Measurements from ENCODE around the gene CFAP97D2.
A peak's percentile ranks its signal among the peaks of the same experiment; 100 is the strongest.
"Not testable (repeated sequence)": the region's sequence is repeated elsewhere in the genome, so short reads cannot be mapped to it uniquely, and the experiment has no call there.

CFAP97D2 gene

DNA sequence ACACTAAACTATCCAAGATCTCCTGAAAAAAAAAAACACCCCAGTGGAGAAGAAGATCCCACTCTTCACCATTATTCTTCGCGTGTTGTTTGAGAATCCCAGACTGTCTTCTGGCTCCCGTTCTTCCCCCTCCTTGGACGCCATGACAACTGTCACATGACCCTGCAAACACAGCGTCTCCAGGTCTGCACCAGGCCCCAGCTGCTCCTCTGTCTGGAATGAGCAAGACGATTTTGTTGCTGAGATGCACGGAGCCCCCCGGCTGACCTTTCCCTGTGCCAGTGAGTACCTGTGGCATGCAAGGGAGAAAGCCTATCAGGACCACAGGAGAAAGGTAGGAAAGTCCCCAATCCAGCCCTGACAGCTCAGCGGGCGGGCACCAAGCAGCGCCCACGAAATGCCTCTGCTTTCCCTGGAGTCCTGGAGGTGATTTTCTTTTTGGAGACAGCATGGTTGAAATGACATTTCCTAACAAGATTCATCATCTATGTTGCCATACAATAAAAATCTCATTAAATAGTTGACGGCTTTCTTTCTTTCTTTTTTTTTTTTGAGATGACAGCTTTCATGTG, at the start of gene CFAP97D2:
TSS of gene CFAP97D2 (plus strand) at position 171 of the 572 bp plus-strand sequence. CDS start at position 245, 74 bp downstream.
- no peak for DNase-seq (ENCODE audit: low spot score)

DNA sequence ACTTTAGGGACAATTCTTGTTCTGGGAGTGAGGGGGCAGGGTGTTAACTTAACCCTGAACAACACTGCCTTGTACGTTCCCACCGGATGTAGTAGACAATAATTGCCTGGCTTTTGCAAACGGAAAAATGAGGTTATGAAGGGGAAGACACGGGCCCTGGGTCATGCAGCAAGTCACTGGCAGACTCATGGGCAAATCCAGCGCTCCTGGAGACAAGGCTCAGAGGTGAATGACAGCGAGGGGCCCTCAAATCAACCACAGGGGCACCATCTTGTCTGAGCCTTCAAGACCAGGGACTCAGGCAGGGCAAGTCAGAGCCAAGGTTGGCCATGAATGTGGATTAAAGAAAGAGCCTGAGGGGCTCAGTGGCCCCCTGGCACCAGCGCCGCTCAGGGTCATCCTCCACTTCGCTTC, 49.4 kb upstream of the CFAP97D2 start:
- no peak for DNase-seq (ENCODE audit: low spot score)

DNA sequence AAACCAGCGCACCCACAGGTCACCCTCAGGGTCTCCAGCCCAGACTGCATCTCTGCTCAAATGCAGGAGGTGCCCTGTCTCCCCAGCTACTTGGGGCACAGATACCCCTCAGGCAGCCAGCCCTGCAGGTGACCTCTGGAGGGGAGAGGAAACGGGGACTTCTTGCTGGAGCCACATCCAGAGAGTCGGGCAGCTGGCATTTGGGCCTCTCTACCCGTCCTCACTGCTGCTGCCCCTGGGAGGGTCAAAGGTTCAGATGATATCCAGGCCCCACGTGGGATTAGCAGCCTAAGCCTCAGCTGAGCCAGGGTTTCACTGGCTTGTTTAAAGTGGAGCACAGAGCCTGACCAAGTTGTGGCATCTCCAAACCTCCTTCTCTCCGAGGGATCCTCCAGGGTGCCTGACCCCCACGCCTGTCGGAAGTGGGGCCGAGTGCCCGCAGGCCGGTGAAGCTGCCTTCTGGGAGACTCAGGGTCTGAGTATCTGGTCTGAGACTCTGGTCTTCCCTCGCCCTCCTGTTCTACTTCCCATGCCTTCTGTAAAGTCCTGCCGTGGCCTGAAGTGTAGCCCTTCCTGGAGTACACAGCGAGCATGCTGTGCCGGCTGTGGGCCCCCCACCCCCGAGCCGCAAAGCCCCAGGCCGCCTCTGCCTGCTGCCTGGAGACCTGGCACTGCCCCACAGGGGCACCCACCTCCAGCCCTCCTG, 48.8 kb upstream of the CFAP97D2 start:
- DNase-seq (ENCODE audit: low spot score), result no peak

DNA sequence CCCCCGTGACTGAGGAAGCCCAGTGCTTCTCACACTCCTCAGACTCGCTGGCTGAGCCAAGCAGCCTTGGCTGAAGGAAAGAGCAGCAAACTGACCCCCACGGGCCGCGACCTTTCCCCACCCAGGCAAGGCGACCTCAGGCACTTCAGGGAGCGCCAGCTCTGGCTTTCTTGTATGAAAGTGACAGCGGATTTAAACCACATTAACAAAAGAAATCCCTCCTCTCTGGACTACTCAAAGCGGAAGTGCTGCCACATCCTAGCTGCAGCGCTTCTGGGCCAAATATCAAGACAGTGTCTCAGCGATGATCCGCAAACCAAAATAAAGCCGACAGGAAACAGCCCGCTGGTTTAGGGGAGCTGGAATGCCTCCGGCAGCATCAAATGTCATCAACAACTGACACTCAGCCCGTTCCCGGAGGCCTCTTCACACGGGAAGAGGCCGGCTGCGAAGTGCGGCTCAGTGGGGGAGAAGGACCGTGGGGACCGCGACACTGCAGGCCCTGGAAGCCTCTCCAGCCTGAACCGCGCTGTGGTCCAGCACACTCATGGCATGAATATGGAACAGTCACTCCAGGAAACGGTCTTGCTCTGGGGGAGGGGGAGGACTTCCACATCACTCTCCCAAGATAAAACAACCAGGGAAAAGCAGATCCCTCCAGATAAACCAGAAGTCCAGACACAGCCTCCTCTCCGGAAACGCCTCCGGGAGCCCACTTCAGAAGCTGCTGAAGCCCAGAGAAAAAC, 48.0 kb upstream of the CFAP97D2 start:
- peak; percentile 53 for DNase-seq (ENCODE audit: low spot score)

DNA sequence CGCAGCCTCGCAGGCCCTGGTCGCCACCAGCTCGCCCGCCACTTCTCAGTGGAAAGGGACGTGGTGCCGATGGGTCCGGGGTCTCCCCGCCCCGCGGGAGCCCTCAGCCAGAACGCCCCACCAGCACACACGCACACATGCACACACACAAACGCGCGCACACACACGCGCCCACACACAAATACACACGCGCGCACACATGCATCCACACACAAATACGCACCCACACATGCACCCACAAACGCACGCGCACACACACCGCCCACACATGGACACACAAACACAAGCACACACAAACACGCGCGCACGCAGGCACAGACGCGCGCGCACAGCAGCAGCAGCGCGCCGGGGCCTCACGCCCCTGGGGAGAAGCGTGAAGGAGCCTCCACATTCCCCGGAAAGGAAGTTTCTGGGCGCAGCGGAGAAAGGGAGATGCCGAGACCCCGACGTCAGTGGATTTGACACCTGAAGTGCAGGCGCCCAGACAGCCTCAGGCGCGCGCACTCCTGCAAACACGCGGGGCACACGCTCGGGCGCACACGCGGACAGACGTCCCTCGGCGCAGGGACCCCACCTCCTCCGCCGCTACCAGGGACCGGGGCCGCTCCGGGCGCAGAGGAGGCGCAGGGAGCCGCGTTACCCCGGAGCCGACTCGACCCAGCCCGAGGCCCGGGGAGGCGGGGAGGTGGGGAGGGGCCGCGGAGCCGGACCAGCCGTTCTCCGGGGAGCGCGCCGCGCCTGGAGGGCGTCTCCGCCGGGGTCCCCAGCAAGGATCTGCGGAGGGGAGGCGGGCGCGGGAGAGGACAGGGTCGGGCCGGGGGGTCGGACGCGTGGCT, 47.3 kb upstream of the CFAP97D2 start:
- DNase-seq (ENCODE audit: low spot score), result no peak

DNA sequence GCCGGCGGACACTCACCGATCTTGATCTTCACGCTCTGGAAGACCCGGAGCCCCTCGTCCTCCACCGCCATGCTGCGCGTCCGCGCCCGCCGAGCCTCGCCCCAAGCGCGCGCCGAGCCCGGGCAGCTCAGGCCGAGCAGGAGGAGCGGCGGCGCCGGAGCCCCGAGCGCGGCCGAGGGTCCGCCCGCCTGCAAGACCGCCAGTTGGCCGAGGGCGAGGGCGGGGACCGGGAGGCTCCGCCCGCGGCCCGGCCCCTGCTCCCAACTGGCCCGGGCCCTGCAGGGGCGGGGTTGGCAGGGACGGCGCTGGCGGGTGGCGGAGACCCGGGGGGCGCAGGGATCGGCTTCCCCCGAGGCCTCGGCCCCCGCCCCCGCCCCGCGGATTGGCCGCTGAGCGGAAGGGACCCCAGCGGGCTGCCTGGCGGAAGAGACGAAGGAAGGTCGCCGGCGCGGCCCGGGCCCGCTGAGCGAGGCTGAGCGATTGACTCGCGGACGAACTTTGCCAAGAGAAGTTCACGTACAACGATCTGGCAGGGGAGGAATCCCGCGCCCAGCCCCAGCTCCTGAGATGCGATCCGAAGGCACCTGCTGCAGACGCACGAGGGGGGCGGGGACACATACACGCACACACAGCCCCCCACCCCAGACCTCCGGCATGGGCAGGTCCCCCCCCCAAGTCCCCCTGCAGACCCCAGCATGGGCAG, 46.5 kb upstream of the CFAP97D2 start, which contains the start of gene RASA3:
TSS of gene RASA3 (minus strand) at position 205 of the 703 bp plus-strand sequence. CDS start at position 71, 134 bp downstream.
- peak; percentile 72 for DNase-seq (ENCODE audit: low spot score)

DNA sequence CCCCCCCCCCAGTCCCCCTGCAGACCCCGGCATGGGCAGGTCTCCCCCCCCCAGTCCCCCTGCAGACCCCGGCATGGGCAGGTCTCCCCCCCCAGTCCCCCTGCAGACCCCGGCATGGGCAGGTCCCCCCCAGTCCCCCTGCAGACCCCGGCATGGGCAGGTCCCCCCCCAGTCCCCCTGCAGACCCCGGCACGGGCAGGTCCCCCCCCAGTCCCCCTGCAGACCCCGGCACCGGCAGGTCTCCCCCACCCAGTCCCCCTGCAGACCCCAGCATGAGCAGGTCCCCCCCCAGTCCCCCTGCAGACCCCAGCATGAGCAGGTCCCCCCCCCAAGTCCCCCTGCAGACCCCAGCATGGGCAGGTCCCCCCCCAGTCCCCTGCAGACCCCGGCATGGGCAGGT, 45.9 kb upstream of the CFAP97D2 start:
- not testable (repeated sequence) for DNase-seq (ENCODE audit: low spot score)

DNA sequence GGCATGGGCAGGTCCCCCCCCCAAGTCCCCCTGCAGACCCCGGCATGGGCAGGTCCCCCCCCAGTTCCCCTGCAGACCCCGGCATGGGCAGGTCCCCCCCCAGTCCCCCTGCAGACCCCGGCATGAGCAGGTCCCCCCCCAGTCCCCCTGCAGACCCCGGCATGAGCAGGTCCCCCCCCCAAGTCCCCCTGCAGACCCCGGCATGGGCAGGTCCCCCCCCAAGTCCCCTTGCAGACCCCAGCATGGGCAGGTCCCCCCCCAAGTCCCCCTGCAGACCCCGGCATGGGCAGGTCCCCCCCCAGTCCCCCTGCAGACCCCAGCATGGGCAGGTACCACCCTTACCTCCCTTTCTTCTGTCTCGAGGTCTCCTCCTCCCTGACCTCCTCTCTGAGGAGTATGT, 45.5 kb upstream of the CFAP97D2 start:
- DNase-seq (ENCODE audit: low spot score), result not testable (repeated sequence)

DNA sequence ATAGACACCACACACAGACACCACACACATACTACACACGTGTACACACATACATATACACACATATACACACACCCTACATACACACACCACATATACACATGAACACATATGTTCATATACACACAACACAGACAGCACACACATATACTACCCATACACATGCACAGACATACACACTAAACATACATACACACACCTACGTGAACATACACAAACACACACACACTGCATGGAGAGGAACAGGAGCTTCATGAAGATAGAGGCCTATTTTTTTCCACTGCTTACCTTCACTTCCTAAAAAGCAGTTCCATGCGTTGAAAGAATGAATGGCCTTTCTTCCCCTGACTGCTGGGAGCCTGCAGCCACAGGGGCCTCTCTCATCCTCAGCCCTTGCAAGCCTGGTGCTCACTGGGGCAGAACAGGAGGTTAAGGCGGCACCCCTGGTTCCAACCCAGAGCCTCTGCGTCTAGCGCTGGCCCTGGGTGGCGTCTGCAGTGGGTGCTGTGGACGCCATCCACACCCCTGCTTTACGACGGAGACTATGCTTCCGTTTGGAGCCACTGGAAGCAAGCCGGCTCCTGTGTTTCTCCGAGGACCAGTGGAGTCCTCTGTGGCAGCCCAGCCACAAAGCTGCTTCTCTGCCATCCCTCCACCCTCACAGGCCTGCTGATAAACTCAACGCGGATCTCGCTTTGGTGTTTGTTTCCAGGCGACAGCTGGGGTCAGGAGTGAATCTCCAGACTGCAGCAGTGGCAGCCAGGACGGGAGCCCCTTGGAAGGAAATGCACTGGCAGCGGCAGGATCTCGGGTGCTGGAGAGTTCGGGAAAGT, 44.7 kb upstream of the CFAP97D2 start:
- peak; percentile 56 for DNase-seq (ENCODE audit: low spot score)

DNA sequence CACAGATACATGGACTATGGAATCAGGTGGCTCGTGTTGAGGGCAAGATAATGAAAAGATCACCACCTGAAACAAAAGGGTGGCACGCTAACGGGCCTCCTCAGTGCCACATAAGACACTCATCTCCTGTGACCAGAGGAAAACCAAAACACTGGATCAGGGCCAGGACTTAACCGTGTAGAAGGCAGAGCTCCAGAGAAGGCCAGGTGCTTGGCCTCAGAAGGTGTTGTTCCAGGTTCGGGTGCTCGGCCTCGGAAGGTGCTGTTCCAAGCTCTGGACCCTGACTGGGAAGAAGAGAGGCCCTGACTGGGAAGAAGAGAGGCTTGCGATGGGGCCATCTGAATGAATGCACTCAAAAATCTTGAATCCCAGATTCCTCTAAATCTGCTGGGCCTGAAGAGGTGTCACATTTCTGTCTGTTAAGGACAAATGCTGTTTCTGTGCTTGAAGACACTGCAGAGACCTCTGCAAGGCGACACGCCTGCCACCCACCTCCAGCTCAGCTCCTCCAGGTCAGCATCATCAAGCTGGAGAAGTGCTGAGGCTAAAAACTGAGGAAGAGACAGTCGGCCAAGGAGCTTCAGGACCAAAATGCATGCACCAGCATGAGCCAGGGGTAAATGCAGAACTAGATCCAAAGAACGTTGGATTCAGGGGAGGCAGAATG, 44.0 kb upstream of the CFAP97D2 start:
- DNase-seq (ENCODE audit: low spot score), result peak; percentile 46

DNA sequence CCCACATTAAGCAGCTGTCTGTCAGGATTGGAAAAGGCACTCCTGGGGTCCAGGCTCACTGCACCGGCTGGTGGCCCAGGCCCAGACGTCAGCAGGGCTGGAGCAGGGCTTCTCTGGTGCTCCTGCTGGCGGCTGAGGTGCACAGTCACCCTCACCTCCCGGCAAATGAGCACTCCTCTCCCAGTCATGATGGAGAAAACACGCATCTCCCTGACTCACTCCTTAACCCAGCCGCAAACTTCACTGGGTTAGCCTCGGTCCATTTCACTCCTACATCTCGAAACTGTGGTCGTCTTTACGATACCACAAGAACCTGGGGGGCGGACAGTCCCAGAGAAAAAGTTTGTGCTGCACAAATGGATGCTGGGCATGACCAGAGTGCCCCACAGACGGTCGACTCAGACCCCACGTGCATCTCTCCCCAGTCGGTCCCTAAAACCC, 43.3 kb upstream of the CFAP97D2 start:
- peak; percentile 35 for DNase-seq (ENCODE audit: low spot score)

DNA sequence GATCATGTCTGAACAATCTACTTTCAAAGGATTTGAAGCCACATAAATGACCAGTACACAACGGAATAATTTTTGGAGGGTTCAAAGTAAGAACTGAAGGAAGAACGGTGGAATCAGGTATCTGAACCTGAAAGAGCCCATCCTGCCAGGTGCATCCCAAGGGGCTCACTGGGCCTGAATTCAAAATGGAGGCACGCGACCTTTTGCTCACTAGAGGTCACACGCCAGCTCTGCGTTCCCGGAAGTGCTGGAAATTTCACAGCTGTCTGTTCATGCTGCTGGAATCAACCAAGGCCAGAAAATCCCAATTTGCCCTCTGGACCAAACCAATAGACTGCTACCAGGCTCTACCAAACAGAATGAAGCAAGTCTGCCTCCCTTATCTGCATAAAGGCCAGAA, 42.5 kb upstream of the CFAP97D2 start:
- DNase-seq (ENCODE audit: low spot score), result no peak

DNA sequence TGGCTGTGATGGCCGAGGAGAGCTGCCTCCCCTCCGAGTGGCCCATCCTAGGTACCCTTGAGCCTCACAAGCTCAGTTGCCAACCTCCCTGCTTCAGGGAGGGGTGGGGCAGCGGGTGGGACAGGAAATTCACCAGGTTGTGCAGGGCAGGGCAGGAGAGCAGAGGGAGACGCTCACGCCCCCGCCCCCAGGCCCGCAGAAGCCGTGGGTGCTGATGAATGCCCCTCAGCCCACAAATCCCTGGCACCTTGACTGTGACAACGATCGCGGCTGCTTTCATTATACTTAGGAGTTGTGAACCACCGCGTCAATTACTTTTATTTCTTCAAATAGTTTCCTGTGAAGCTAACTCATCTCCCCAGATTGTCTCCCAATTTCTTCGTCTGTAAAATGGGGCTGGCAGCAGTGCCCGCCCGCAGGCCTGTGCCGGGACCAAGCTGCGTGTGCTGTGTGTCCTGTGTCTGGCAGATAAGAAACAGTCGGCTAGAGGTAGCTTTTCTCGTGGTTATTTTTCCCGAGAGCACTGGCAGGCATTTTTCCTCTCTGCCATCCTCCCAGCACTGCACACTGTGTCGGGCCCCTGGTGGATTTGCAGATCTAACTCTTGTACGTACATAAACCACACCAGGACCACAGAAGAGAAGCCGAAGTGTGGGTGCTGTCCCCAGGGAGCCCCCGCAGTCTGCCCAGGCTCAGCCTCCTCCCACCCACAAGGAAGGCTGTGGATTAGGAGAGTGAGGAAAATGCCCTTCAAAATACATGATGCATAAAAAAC, 38.7 kb upstream of the CFAP97D2 start:
- no peak for DNase-seq (ENCODE audit: low spot score)

DNA sequence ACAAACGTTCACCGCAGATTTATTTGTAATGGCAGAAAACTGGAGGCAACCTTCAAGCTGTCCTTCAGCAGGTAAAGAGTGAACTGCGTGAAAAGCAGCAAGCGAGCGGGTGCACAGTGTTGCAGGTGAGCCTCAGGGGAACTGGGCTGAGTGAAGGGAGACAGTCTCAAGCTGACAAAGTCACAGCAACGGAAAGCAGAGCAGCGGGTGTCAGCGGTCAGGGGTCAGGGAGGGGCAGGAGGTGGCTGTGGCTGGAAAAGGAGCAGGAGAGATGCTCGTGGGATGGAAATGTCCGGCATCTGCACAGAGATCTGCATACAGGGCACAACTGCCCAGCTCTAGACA, 38.2 kb upstream of the CFAP97D2 start:
- DNase-seq (ENCODE audit: low spot score), result no peak

DNA sequence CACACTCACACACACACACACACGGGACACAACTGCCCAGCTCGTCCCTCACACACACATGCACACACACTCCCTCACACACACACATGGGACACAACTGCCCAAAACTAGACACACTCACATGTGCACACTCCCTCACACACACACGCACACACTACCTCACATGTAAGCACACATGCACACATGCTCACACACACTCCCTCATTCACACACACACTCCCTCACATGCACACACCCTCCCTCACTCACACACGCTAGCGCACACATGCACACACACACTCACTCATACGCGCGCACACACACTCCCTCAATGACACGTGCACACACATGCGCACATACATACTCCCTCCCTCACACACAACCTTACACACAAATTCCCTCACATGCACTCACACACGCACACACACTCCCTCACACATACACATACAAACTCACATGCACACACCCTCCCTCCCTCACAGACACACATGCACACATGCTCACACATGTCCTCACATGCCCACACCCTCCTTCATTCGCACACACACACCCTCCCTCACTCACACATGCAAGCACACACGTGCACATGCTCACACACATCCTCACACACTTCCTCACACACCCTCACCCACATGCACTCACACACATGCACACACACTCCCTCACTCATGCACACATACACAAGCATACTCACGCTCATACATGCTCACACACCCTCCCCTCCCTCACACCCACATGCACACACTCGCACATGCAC, 37.6 kb upstream of the CFAP97D2 start:
- DNase-seq (ENCODE audit: low spot score), result no peak

DNA sequence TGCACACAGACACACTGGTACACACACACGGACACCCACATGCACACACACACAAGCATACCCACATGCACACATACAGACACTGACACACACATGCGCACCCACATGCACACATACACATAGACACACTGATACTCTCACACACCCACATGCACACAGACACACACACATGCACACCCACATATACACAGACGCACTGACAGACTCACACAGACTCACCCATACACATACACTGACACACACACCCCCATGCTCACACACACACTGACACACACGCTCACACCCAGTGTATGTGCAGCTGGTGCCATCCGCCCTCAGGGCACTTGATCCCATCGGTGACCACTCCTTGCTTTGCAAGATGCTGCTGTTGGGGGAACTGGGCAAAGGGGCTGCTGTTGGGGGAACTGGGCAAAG, 36.9 kb upstream of the CFAP97D2 start:
- DNase-seq (ENCODE audit: low spot score), result no peak

DNA sequence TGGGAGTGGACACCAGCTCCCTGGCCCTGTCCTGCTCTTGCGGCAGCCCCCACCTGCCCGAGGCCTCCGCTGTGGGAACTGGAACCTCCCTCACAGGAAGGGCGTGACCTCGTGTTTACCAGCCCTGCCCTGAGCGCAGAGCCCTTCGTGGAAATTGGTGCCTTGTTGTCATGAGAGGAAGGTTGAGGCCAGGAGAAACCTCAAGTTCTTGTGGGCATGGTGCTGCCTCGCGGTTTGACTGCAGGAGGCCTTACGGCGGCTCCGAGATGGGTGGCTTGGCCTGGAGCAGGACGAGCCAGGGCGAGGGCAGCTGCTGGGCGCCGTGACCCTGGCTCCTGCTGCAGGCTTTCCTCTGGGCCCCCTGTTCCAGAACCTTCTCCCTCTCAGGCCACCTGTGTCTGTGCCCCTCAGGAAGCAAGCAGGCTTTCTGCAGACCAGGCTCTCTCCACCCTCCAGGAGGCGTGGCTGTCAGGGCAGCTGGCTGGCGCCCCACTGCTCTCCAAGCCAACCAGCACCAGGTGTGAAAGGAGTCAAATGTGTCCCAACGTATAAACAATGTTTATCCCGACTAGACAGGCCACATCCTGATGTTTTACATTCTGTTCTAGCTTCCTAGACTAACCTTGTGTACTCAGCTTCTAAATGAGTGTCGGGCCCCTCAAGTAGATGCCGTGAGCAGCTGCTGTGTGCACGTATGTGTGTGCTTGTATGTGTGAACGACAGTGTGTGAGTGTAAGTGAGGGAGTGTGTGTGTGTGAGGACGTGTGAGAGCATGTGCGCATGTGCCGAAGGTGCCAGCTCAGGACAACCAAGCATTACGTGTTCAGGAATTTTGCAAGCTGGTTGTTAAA, 36.2 kb upstream of the CFAP97D2 start:
- DNase-seq (ENCODE audit: low spot score), result no peak
